Measurements from ENCODE around the gene STRBP. TPM values are rescaled to one million over a fixed set of nuclear protein-coding genes. Genes with fewer than 3 reads are reported as not detected.

The STRBP gene
- total and polyA plus RNA-seq, 5 experiments from 2014 or later, result 18.2 to 35.0 (median 28.7) TPM

DNA sequence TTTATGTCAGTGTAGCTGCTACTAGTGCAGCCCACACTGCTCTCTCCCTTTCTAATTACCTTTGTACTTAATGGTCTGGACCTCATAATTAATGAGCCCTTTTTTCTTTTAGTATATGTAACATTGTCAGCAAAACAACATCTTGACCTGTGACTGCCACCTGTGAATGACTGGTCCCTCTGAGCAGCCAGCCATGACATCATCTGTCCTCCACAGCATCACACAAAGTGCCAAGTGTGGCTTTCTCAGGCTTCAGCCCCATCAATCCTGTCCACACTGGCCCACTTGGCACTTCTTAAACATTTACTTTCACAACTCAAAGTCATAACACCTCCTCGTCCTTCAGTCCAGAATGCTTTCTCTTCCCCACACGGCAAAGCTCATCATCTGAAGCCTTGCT, 130.2 kb downstream of the STRBP start:
- POLR2A ChIA-PET, result no interaction called here
- Mint-ChIP-seq H3K9me3 (no peaks in the 10 kb centered on the region), H3K4me1 (peaks cover 0 to 2% (median 0%) of the 10 kb centered on the region in 4 donors), H3K4me3 (no peak overlapping the region), H3K36me3 (peaks cover 0 to 53% (median 20%) of the 10 kb centered on the region in 3 donors), H3K27ac (peak overlapping the region in 2 of 10 donors; percentile 16 to 51), H3K27me3 (no peaks in the 10 kb centered on the region)
- no peak for DNase-seq
- ATAC-seq, result no peak

DNA sequence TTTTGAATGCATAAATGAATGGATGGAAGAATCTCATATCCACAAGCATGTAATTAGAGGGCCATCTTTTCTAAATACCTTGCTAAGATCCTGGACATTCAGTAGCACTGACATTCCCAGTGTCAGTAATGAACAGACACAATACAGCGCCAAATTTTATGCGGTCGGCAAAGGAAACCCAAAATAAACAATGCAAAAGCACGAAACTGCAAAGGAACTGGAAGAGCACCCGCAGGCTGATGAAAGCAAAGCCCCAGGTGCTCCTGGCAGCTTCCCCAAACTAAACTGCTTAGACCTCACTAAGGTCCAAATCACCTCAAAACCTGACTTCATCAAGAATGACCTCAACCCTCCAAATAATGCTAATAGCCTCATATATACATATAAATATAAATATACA, 133.0 kb downstream of the STRBP start:
- Mint-ChIP-seq H3K27me3 (no peaks in the 10 kb centered on the region), H3K36me3 (peaks cover 0 to 49% (median 16%) of the 10 kb centered on the region in 3 donors), H3K9me3 (no peaks in the 10 kb centered on the region), H3K4me1 (peaks cover 0 to 2% (median 0%) of the 10 kb centered on the region in 4 donors), H3K27ac (no peak overlapping the region), H3K4me3 (no peak overlapping the region)
- ATAC-seq (no peak), DNase-seq (no peak)
- POLR2A ChIA-PET, result no interaction called here

DNA sequence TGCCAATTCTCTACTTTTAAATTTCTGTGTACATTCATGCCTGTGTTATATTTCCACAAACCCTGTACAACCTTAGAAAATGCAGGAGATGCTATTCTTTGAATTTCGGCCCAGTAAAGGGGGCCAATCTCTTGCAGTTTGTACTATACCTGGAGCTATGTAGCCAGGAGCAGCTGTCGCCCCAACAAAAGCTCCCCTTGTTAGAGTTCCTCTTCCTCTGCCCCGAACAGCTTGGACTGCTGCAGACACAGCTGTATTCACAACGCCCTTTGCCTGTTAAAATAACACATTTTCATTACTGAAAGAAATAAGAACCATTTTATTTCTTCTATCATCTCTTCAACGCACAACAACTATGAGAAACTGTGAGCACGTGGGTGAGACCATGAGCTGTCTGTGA, 135.7 kb downstream of the STRBP start:
- no peak overlapping the region for H3K27ac Mint-ChIP-seq
- DNase-seq, result no peak
- peaks cover 0 to 50% (median 14%) of the 10 kb centered on the region in 3 donors for H3K36me3 Mint-ChIP-seq
- ATAC-seq, result no peak
- POLR2A ChIA-PET, result no interaction called here
- H3K4me3 Mint-ChIP-seq, result no peak overlapping the region
- H3K4me1 Mint-ChIP-seq, result peaks cover 0 to 3% (median 0%) of the 10 kb centered on the region in 4 donors
- H3K9me3 Mint-ChIP-seq, result no peaks in the 10 kb centered on the region
- H3K27me3 Mint-ChIP-seq, result no peaks in the 10 kb centered on the region

DNA sequence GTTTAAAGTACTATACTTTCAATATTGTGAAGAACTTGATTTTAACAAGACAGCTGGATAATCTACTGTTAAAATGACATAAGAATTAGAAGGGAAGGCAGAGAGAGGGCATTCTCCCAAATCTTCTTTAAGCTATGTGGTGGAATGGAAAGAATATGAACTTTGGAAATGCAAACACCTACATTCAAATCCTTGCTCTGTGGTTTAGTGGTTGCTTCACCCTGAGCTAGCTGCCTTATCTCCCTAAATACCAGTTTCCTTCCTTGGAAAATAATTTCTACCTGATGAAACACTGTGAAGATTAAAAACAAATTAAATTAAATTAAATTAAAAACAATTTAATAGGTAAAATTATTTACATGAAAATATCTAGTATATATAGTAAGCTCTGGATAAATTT, 136.4 kb downstream of the STRBP start:
- H3K36me3 Mint-ChIP-seq, result peaks cover 0 to 51% (median 13%) of the 10 kb centered on the region in 3 donors
- POLR2A ChIA-PET, result no interaction called here
- ATAC-seq (no peak), DNase-seq (no peak)
- H3K4me1 Mint-ChIP-seq, result peaks cover 0 to 3% (median 0%) of the 10 kb centered on the region in 4 donors
- H3K27me3 Mint-ChIP-seq, result no peaks in the 10 kb centered on the region
- no peak overlapping the region for H3K27ac Mint-ChIP-seq
- H3K4me3 Mint-ChIP-seq, result no peak overlapping the region
- no peaks in the 10 kb centered on the region for H3K9me3 Mint-ChIP-seq

DNA sequence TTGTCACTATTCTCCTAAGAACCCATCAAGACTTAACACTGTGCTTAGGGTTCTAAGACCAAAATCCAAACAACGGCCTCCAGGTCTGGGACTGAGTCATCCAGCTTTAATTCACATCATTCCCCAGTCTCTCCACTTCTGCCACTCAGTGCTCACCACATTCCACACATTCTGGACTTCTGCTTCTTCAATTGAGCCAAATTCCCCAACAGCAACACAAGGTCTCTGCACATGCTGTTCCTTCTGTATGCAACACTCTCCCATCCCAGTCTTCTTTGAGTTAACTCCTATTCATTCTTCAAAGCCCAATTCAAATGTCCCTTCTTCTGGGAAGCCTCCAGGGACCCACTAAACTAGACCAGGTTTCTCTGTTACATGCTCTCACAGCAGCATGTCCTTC, 137.1 kb downstream of the STRBP start:
- Mint-ChIP-seq H3K27me3 (no peaks in the 10 kb centered on the region), H3K4me3 (no peak overlapping the region), H3K27ac (no peak overlapping the region), H3K9me3 (no peaks in the 10 kb centered on the region), H3K36me3 (peaks cover 0 to 50% (median 11%) of the 10 kb centered on the region in 3 donors), H3K4me1 (peaks cover 0 to 1% (median 0%) of the 10 kb centered on the region in 4 donors)
- POLR2A ChIA-PET, result no interaction called here
- DNase-seq (no peak), ATAC-seq (no peak)

DNA sequence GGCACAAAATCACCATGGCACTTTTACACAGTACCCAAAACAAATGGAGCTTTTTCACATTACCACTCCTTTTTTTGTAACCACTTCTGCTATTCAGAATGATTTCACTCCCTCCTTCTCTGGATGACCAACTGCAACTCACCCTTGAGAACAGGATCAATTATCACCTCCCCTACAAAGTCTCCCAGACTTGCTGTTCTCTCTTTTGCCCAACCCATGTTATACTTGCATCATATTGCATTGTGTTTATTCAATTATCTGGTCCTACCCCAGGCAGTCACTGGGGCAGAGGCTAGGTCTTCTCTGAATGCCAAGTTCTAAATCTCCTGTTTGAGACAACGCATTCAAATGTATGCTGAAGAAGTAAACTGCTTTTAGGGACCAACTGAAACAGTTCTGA, 139.0 kb downstream of the STRBP start:
- POLR2A ChIA-PET, result no interaction called here
- H3K27ac Mint-ChIP-seq, result peak overlapping the region in 1 of 10 donors; percentile 36
- H3K4me3 Mint-ChIP-seq, result no peak overlapping the region
- no peaks in the 10 kb centered on the region for H3K9me3 Mint-ChIP-seq
- no peak for DNase-seq
- H3K27me3 Mint-ChIP-seq, result no peaks in the 10 kb centered on the region
- H3K4me1 Mint-ChIP-seq, result peaks cover 0 to 1% (median 0%) of the 10 kb centered on the region in 4 donors
- peaks cover 0 to 49% (median 10%) of the 10 kb centered on the region in 3 donors for H3K36me3 Mint-ChIP-seq
- no peak for ATAC-seq

DNA sequence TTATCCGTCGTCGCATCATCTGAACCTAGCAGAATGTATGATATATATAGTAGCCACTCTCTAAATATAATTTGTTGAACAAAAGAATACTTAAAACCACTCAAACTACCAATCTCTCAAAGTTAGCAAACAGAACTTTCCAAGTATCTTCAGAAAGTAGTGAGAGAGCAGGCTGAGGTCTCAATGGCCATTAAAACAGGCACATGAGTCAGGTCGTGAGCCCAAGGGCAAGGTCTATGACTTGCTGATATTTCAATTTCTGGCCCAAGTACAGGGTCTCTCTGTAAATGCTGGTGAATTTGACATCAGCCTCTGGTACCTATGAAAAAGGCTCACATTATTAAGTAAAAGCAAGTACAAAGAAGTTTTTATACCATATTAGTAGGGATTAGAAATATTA, 139.8 kb downstream of the STRBP start:
- ATAC-seq (no peak), DNase-seq (no peak)
- Mint-ChIP-seq H3K4me1 (peaks cover 0 to 1% (median 0%) of the 10 kb centered on the region in 4 donors), H3K27ac (no peak overlapping the region), H3K9me3 (no peaks in the 10 kb centered on the region), H3K4me3 (no peak overlapping the region), H3K27me3 (no peaks in the 10 kb centered on the region), H3K36me3 (peaks cover 0 to 45% (median 9%) of the 10 kb centered on the region in 3 donors)
- POLR2A ChIA-PET, result no interaction called here

DNA sequence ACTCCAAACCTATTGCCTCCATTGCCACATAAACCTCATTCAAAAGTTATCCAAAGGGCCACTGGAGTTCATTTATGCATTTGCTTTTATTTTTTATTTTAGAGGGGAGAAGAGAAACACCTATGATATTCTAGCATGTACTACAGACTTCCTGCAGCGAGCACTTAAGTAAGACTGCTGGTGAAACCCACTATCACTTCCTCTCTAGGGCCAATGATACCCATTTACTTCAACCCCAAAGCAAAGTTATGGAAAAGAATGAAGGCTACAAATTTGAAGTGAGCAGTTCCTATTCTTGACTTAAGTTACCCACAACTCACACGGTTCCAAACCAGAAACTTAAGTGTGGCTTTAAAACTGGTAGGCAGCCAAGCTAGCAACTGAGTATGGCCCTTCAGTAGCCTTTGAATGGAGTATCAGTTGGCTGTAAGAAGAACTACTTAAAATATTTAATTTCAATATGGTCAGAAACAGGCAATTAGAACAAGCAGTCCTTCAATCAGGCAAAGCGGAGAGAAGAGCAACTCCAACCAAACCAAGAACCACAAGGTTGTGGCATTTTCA, 140.8 kb downstream of the STRBP start:
- ATAC-seq, result no peak
- H3K27ac Mint-ChIP-seq, result peak overlapping the region in 1 of 10 donors; percentile 30
- DNase-seq, result no peak
- no peak overlapping the region for H3K4me3 Mint-ChIP-seq
- no peaks in the 10 kb centered on the region for H3K9me3 Mint-ChIP-seq
- H3K4me1 Mint-ChIP-seq, result peaks cover 0 to 1% (median 0%) of the 10 kb centered on the region in 4 donors
- POLR2A ChIA-PET, result no interaction called here
- peaks cover 0 to 50% (median 9%) of the 10 kb centered on the region in 3 donors for H3K36me3 Mint-ChIP-seq
- no peaks in the 10 kb centered on the region for H3K27me3 Mint-ChIP-seq

DNA sequence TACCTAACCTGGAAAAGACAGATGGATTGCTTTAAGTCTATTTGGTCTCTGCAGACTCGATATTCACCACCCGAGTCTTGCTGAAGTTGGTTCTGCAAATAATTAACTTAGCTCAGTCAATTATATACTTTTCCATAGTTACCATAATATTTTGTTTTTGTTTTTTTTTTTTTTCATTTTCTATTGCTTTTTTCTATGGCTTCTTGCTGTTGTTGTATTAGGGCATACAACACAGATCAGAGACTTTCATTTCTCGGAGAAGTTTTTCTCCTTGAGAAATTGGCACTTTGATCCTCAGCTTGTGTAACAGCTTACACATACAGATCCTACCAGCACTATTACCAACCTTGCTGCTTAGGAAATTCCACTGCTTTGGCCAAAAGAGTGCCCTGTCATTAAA, 146.9 kb downstream of the STRBP start:
- H3K9me3 Mint-ChIP-seq, result no peaks in the 10 kb centered on the region
- H3K4me3 Mint-ChIP-seq, result no peak overlapping the region
- no peak overlapping the region for H3K27ac Mint-ChIP-seq
- no peak for ATAC-seq
- DNase-seq, result no peak
- no peaks in the 10 kb centered on the region for H3K27me3 Mint-ChIP-seq
- peaks cover 0 to 46% (median 9%) of the 10 kb centered on the region in 3 donors for H3K36me3 Mint-ChIP-seq
- POLR2A ChIA-PET, result no interaction called here
- no peaks in the 10 kb centered on the region for H3K4me1 Mint-ChIP-seq

DNA sequence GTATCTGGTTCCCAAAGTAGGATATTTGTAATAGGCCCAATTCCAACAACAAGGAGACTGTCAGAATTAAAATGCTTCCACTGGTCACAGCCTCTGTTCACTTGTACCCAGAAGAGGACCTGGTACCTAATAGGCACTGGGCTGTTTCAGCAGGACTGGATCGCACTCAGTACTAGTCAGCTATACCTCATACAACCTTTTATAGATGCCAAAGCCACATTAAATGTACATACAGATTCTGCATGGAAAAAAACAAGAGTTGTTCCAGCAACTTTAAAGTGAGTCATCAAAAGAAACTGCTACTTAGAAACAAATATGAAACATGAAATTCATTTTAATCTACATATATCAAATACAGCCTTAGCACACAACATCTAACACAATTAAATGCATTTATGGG, 147.4 kb downstream of the STRBP start:
- no peaks in the 10 kb centered on the region for H3K4me1 Mint-ChIP-seq
- POLR2A ChIA-PET, result no interaction called here

DNA sequence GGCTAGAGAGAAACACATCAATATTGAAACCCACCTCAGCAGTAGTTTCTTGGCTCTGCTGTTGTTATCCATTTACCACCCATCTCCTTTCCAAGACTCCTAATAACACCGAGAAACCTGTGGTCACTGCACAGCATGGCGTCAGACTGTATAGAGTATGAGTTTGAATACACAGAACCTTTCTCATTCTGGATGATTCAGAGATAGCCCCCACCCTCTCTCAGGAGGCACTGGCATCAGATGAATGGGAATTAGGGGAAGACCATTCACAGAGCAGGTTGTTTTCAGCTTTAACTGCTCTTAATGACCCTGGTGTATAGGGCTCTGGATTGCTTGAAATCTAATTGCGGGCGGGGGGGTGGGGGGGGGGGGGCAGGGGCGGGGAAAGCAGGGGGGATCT, 148.3 kb downstream of the STRBP start:
- no peak for DNase-seq
- POLR2A ChIA-PET, result no interaction called here
- H3K9me3 Mint-ChIP-seq, result no peaks in the 10 kb centered on the region
- no peak overlapping the region for H3K27ac Mint-ChIP-seq
- no peak for ATAC-seq
- H3K4me1 Mint-ChIP-seq, result peaks cover 0 to 3% (median 0%) of the 10 kb centered on the region in 4 donors
- H3K27me3 Mint-ChIP-seq, result no peaks in the 10 kb centered on the region
- H3K4me3 Mint-ChIP-seq, result no peak overlapping the region
- H3K36me3 Mint-ChIP-seq, result peaks cover 0 to 48% (median 3%) of the 10 kb centered on the region in 3 donors

More for the DNA sequence above, 147.4 kb downstream of the STRBP start:
- Mint-ChIP-seq H3K27ac (no peak overlapping the region), H3K27me3 (no peaks in the 10 kb centered on the region), H3K4me3 (no peak overlapping the region), H3K9me3 (no peaks in the 10 kb centered on the region), H3K36me3 (peaks cover 0 to 46% (median 5%) of the 10 kb centered on the region in 3 donors)
- no peak for ATAC-seq
- DNase-seq, result no peak

DNA sequence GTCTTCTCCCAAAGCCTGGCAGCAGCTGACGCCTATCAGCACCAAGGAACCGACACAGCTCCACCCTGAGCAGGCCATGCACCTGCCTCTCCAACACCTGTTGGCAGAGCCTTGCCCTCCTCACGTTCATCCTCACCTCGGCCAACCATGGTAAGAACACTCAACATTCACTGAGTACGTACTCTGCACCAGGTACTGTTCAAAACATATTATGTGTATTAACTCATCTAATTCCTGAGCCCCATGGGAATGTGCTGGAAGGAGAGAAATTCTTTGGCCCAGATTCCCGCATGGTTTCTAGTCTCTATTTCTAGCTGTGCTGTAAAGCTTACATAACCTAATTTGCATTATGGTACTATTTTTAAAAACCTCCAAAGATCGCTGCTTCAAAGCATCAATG, 148.8 kb downstream of the STRBP start:
- no peak overlapping the region for H3K4me3 Mint-ChIP-seq
- H3K27me3 Mint-ChIP-seq, result no peaks in the 10 kb centered on the region
- no peak for ATAC-seq
- POLR2A ChIA-PET, result no interaction called here
- DNase-seq, result no peak
- H3K4me1 Mint-ChIP-seq, result peaks cover 0 to 7% (median 0%) of the 10 kb centered on the region in 4 donors
- peak overlapping the region in 2 of 10 donors; percentile 46 to 66 for H3K27ac Mint-ChIP-seq
- peaks cover 0 to 50% (median 3%) of the 10 kb centered on the region in 3 donors for H3K36me3 Mint-ChIP-seq
- no peaks in the 10 kb centered on the region for H3K9me3 Mint-ChIP-seq

DNA sequence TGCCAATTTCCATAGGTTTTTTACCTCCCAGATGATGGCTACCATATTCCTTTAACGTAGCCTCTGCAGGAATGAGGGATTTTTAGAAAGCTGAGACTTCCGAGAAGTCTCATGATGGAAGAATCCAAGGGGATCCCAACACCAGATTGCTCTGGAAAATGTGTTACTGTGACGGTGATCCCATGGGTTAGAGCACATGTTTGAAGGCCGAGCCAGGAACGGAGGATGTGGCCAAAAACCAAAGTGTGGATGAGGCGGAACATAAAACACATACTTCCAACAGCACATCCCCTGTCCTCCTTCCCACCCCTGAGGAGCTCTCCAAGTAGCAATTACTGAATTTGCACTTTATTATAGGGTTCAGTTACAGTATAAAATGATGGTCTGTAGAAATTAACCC, 152.3 kb downstream of the STRBP start:
- no peaks in the 10 kb centered on the region for H3K27me3 Mint-ChIP-seq
- POLR2A ChIA-PET, result no interaction called here
- ATAC-seq, result no peak

More for the DNA sequence above, 152.3 kb downstream of the STRBP start:
- Mint-ChIP-seq H3K4me3 (no peak overlapping the region), H3K9me3 (no peaks in the 10 kb centered on the region), H3K27ac (peak overlapping the region in 3 of 10 donors; percentile 8 to 70 (median 14)), H3K36me3 (peaks cover 0 to 25% (median 0%) of the 10 kb centered on the region in 3 donors), H3K4me1 (peaks cover 17 to 21% (median 19%) of the 10 kb centered on the region in 4 donors)
- no peak for DNase-seq
